Memory B cell (primary cell): ENCODE results near the gene PRDM11.

ENCODE experiments used
- ATAC-seq: fragments of 150-1000 bp; cut with Tn5 transposase; 2 replicates; pipeline ENCODE4 v1.10.0; 2021; ENCODE audit warnings: low read depth, mild to moderate bottlenecking, moderate library complexity
- DNase-seq, 2 donors: peaks; one replicate each; pipeline ENCODE4 v3.0.0; 2022; ENCODE audit warnings: low spot score in 2 of 2
- H3K27ac Mint-ChIP-seq: one replicate; pipeline ENCODE4 v1.8.0; 2022; ENCODE audit warnings: mild to moderate bottlenecking, moderate library complexity, mixed read lengths
- H3K27me3 Mint-ChIP-seq: one replicate; pipeline ENCODE4 v1.8.0; 2022; ENCODE audit warnings: mixed read lengths
- H3K36me3 Mint-ChIP-seq: one replicate; pipeline ENCODE4 v1.8.0; 2022; ENCODE audit warnings: mild to moderate bottlenecking, mixed read lengths
- H3K4me1 Mint-ChIP-seq: one replicate; pipeline ENCODE4 v1.8.0; 2022; ENCODE audit warnings: mixed read lengths
- H3K4me3 Mint-ChIP-seq: one replicate; pipeline ENCODE4 v1.8.0; 2022; ENCODE audit warnings: mild to moderate bottlenecking, moderate library complexity, mixed read lengths
- H3K9me3 Mint-ChIP-seq: one replicate; pipeline ENCODE4 v1.8.0; 2022; ENCODE audit warnings: mixed read lengths

PRDM11 gene

DNA sequence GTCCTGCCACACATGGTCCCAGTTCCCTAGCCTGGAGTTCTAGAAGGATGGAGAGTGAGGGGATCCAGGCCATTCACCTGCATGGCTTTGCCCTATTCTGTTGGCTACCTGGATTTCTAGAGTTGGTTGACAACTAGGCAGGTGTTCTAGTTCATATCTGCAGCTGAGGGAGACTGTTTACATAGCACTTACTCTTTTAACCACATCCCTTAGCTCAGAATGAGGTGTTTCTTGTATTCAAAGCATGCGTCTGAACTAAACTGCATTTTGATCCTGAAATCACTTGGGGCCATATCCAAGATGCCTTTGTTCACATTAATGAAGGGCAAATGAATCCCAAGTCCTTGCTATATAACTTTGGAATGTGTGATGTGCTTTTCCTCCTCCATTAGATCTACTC lies 78.8 kb downstream of the PRDM11 start:
- peaks cover 39% of the 10 kb centered on the region for H3K36me3 Mint-ChIP-seq

DNA sequence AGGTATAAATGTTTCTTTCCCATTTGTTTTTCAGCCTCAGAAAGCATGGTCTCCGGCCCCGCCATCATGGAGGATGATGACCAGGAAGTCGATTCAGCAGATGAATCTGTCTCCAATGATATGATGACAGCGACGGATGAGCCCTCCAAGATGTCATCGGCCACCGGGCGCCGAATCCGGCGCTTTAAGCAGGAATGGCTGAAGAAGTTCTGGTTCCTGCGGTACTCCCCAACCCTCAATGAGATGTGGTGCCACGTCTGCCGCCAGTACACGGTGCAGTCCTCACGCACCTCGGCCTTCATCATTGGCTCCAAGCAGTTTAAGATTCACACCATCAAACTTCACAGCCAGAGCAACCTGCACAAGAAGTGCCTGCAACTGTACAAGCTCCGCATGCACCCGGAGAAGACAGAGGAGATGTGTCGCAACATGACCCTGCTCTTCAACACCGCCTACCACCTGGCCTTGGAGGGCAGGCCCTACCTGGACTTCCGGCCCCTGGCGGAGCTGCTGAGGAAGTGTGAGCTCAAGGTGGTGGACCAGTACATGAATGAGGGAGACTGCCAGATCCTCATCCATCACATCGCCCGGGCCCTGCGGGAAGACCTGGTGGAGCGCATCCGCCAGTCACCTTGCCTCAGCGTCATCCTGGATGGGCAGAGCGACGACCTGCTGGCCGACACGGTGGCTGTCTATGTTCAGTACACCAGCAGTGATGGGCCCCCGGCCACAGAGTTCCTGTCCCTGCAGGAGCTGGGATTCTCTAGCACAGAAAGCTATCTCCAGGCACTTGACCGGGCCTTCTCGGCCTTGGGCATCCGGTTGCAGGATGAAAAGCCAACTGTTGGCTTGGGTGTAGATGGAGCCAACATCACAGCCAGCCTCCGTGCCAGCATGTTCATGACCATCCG lies 79.8 kb downstream of the PRDM11 start:
- peaks cover 32% of the 10 kb centered on the region for H3K36me3 Mint-ChIP-seq
- DNase-seq (no peak), ATAC-seq (no peak)
- no peaks in the 10 kb centered on the region for H3K27me3 Mint-ChIP-seq
- no peak overlapping the region for H3K27ac Mint-ChIP-seq
- no peaks in the 10 kb centered on the region for H3K4me1 Mint-ChIP-seq
- no peaks in the 10 kb centered on the region for H3K9me3 Mint-ChIP-seq
- H3K4me3 Mint-ChIP-seq = no peak overlapping the region

More for the DNA sequence above, 78.8 kb downstream of the PRDM11 start:
- Mint-ChIP-seq H3K27me3 (no peaks in the 10 kb centered on the region), H3K4me1 (no peaks in the 10 kb centered on the region), H3K27ac (no peak overlapping the region), H3K4me3 (no peak overlapping the region), H3K9me3 (no peaks in the 10 kb centered on the region)
- DNase-seq = no peak
- no peak for ATAC-seq

DNA sequence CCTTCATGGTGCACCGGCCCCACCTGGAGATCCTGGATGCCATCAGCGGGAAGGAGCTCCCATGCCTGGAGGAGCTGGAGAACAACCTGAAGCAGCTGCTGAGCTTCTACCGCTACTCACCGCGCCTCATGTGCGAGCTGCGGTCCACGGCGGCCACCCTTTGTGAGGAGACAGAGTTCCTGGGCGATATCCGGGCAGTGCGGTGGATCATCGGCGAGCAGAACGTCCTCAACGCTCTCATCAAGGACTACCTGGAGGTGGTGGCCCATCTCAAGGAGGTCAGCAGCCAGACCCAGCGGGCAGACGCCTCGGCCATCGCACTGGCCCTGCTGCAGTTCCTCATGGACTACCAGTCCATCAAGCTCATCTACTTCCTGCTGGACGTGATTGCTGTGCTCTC lies 80.5 kb downstream of the PRDM11 start:
- Mint-ChIP-seq H3K4me1 (no peaks in the 10 kb centered on the region), H3K9me3 (no peaks in the 10 kb centered on the region), H3K4me3 (no peak overlapping the region), H3K36me3 (peaks cover 29% of the 10 kb centered on the region), H3K27ac (no peak overlapping the region), H3K27me3 (no peaks in the 10 kb centered on the region)
- no peak for ATAC-seq
- no peak for DNase-seq

DNA sequence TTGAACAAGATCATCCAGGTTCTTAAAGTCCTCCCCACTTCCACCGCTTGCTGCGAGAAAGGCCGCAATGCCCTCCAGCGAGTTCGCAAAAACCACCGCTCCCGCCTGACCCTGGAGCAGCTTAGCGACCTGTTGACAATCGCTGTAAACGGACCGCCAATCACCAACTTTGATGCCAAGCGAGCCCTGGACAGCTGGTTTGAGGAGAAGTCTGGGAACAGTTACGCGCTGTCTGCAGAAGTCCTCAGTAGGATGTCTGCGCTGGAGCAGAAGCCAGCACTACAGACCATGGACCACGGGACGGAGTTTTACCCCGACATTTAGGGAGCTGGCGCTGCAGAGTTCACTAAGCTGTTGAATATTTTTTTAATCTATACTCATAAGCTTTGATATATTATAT lies 81.4 kb downstream of the PRDM11 start:
- DNase-seq (no peak), ATAC-seq (no peak)
- Mint-ChIP-seq H3K9me3 (no peaks in the 10 kb centered on the region), H3K27me3 (no peaks in the 10 kb centered on the region), H3K4me3 (no peak overlapping the region), H3K36me3 (peaks cover 29% of the 10 kb centered on the region), H3K27ac (no peak overlapping the region), H3K4me1 (no peaks in the 10 kb centered on the region)

DNA sequence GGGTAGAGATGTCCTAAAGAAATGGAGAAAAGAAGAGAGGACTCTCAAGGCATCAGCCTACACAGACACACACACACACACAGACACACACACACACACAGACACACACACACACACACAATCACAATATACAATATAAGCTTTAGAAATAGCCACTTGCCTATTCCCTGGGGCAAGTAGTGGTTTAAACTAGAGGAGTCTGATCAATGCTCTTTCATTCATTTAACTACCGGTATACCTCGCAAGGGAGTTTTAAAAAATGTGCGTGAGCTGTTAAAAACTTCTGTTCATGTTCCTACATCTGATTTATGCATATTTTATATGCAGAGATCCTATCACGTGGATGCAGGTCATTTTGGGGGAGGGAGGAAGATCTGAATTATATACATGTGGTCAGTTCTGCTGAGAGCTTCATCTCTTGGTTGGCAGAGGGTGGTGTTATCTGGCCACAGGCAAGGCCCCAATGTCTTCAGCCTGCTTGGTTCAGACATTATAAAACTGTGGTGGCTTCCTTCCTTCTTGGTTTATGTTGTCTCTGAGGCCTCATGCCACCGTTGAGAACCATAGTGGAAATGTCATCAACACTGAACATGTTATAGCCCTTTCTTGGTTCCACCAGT lies 83.1 kb downstream of the PRDM11 start:
- peaks cover 4% of the 10 kb centered on the region for H3K4me1 Mint-ChIP-seq
- H3K27ac Mint-ChIP-seq = no peak overlapping the region
- DNase-seq (no peak), ATAC-seq (no peak)
- no peaks in the 10 kb centered on the region for H3K9me3 Mint-ChIP-seq
- H3K4me3 Mint-ChIP-seq = no peak overlapping the region
- H3K36me3 Mint-ChIP-seq = peaks cover 24% of the 10 kb centered on the region
- peaks cover 1% of the 10 kb centered on the region for H3K27me3 Mint-ChIP-seq

DNA sequence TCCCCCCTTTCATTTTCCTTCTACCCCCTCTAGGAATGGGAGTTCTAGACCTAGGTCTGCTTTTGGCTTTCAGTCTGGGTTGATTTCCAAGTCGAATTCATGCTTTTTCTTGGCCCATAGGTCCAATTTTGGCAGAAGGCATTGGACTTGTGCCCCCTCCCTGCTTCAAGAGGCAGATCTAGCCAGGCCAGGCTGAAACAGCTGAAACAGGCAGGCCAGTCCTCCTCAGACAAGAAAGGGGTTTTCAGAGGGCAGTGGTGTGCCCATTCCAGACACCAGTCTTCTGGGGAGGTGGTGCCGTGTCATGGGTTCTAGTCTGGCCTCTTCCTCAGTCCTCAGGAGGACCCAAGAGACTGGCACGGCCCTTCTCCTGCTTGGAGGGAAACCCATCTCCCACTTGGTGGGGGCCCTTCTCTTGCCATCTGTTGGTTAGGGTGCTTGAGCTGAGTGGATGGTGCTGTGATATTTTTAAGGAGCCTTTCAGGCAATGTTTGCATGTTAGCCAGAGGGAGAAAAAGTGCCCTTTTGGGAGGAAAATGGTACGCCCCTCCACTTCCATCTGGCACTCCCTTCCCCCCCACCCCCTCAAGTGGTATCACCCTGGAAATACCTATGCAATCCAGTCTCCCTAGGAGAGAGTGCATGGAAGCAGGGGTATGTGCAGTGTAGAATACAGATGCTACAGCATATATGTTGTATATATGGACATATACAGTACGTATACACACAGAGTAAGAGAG lies 86.1 kb downstream of the PRDM11 start:
- ATAC-seq (no peak), DNase-seq (no peak)
- H3K4me3 Mint-ChIP-seq = no peak overlapping the region
- peaks cover 13% of the 10 kb centered on the region for H3K27me3 Mint-ChIP-seq
- H3K27ac Mint-ChIP-seq = no peak overlapping the region
- H3K4me1 Mint-ChIP-seq = peaks cover 4% of the 10 kb centered on the region
- H3K36me3 Mint-ChIP-seq = no peaks in the 10 kb centered on the region
- no peaks in the 10 kb centered on the region for H3K9me3 Mint-ChIP-seq

DNA sequence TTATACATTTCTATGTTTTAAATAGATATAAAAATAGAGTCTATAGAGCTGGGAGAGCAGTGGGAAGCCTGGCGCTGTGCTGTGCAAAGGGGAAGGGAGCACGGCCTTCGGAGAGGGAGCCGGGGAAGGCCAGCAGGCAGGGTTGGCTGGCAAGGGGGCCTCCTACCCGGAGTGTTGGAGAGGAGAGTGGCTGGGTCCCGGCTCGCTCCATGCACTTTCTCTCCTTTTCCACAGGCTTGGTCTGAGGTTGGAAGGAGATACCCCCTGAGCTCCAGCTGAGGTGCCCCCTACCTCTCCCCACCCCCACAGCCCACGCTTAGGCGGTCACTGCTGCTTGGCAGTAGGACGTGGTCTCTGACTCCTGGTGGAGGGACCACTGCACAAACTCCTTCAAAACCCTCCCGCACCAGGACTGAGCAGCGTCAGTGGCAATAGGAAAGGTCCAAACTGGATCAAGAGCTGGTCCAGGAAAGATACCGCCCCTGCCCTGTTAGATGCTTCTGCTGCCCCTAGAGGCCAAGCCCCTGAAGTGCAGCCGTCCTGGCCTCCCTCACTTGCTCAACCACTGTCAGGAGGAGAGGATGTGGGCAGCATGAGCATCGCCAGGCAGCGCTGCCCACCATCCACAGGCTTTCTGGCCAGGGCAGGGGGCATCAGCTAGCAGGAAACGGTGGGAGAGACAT lies 86.8 kb downstream of the PRDM11 start:
- Mint-ChIP-seq H3K27ac (no peak overlapping the region), H3K9me3 (peaks cover 1% of the 10 kb centered on the region), H3K4me1 (peaks cover 4% of the 10 kb centered on the region), H3K36me3 (no peaks in the 10 kb centered on the region), H3K4me3 (no peak overlapping the region), H3K27me3 (peaks cover 16% of the 10 kb centered on the region)
- DNase-seq = peak; percentile 39 to 66
- peak; percentile 62 for ATAC-seq

DNA sequence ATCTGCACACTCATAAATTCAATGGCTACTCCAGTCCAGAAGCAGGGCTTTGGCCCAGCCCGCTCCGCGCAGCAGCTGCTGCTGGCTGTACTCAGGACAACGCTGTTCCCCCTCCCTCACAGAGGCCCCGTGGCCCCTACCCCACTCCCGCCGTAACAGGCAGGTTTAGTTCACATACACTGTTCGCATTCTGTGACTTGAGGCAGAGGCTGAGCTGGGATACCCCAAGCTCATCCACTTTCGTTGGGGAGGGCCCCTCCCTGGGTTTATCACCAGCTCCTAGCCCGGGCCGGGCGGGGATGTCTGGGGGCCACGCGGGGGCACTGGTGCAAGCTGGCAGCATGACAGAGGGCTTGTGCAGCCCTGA lies 87.3 kb downstream of the PRDM11 start:
- H3K27ac Mint-ChIP-seq = no peak overlapping the region
- peaks cover 1% of the 10 kb centered on the region for H3K9me3 Mint-ChIP-seq
- peaks cover 4% of the 10 kb centered on the region for H3K4me1 Mint-ChIP-seq
- ATAC-seq = no peak
- peaks cover 17% of the 10 kb centered on the region for H3K27me3 Mint-ChIP-seq
- H3K4me3 Mint-ChIP-seq = no peak overlapping the region
- H3K36me3 Mint-ChIP-seq = no peaks in the 10 kb centered on the region
- no peak for DNase-seq

DNA sequence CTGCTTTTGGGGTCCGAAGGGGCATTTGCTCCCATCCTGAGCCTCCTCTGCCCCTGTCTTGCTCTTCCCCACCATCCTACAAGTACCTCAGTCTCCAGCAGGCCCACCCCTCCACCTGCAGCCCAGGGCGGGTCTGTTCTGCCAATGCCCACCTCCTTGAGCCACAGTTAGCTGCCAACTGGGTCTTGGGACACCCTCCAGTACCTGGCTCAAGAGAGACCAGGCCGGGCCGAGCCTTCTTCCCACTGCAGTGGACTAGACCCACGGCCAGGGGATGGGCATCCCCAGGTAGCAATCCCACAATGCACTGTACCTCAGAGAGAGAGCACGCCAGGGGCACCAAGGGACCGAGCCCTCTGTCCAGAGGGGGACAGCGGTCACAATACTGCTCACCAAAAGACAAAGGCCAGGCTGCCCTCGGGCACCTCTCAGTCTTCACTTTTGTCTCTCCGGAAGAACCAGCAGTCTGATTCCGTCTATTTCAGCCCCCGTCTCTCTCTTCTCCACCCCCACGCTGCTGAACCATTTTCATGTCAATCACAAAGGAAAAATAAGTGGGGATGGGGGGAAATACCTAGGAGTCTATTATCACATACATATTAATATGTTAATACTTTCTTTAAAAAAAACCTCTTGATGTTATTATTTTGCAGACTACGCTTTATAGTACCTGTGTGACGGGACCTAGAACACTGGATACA lies 88.0 kb downstream of the PRDM11 start:
- no peaks in the 10 kb centered on the region for H3K36me3 Mint-ChIP-seq
- H3K4me1 Mint-ChIP-seq = peaks cover 4% of the 10 kb centered on the region
- peaks cover 20% of the 10 kb centered on the region for H3K27me3 Mint-ChIP-seq
- no peak overlapping the region for H3K27ac Mint-ChIP-seq
- H3K9me3 Mint-ChIP-seq = peaks cover 1% of the 10 kb centered on the region
- ATAC-seq (no peak), DNase-seq (no peak)
- H3K4me3 Mint-ChIP-seq = no peak overlapping the region

DNA sequence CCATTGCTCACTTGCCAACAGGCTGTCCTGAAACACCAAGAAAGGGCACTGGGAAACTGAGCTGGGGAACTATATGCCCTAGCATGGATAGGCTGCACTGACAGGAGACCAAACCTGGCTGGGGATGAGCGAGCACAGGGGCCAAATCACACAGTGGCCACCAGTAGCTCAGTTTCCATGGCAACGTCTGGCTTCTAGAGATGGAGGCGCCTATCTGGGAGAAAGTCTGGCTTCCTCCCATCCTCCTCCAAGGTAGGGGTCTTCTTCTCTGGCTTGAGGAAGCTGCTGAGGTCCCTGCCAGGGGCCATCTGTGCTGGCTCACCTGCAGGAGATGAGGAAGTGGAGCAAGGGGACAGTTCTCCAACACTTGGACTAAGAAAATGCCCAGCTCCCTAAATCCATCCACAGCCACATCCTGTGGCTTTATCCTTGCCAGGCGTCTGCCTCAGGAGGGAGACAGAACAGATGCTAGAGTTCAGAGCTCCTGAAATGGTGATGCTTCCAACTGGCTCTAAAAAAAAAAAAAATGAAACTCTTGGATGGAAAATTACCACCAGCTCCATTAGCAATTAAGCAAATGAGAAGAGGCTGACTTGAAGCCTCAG lies 91.4 kb downstream of the PRDM11 start:
- no peak for ATAC-seq
- H3K4me3 Mint-ChIP-seq = no peak overlapping the region
- H3K36me3 Mint-ChIP-seq = no peaks in the 10 kb centered on the region
- peaks cover 4% of the 10 kb centered on the region for H3K9me3 Mint-ChIP-seq
- DNase-seq = no peak
- H3K27ac Mint-ChIP-seq = no peak overlapping the region
- peaks cover 22% of the 10 kb centered on the region for H3K27me3 Mint-ChIP-seq
- peaks cover 4% of the 10 kb centered on the region for H3K4me1 Mint-ChIP-seq

DNA sequence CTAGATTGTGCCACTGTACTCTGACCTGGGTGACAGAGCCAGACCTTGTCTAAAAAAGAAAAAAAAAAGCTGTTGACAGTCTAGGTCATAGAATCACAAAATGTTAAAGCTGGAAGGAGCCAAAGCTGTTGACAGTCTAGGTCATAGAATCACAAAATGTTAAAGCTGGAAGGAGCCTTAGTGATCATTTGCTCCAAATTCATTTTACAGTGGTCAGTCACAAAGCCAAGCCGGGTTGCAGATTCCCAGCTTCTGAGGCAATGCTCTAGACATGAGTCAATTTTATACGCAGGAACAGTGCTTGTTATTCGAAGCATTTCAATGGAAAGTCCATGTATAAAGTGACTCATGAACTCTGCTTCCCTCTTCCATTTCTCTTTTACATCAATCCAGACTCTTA lies 92.3 kb downstream of the PRDM11 start:
- peaks cover 23% of the 10 kb centered on the region for H3K27me3 Mint-ChIP-seq
- ATAC-seq (no peak), DNase-seq (no peak)
- no peak overlapping the region for H3K4me3 Mint-ChIP-seq
- H3K36me3 Mint-ChIP-seq = no peaks in the 10 kb centered on the region
- no peaks in the 10 kb centered on the region for H3K4me1 Mint-ChIP-seq
- H3K27ac Mint-ChIP-seq = no peak overlapping the region
- peaks cover 4% of the 10 kb centered on the region for H3K9me3 Mint-ChIP-seq

DNA sequence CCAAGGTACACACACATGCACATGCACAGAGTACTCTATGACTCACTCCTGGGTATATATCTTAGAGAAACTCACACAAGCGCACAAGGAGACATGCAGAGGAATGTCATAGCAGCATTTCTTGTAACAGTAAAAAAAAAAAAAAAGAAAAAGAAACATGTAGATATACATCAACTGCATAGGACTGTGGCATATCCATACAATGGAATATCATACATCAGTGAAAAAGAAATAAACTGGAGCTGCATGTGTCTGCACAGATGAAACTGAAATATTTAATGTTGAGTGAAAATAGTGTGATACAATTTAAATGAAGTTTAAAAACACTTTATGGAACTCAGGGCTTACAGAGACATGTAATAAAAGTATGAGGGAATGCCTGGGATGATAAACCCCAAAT lies 93.3 kb downstream of the PRDM11 start:
- no peaks in the 10 kb centered on the region for H3K36me3 Mint-ChIP-seq
- peaks cover 23% of the 10 kb centered on the region for H3K27me3 Mint-ChIP-seq
- H3K9me3 Mint-ChIP-seq = peaks cover 4% of the 10 kb centered on the region
- ATAC-seq (no peak), DNase-seq (no peak)
- H3K27ac Mint-ChIP-seq = no peak overlapping the region
- H3K4me3 Mint-ChIP-seq = no peak overlapping the region
- no peaks in the 10 kb centered on the region for H3K4me1 Mint-ChIP-seq

DNA sequence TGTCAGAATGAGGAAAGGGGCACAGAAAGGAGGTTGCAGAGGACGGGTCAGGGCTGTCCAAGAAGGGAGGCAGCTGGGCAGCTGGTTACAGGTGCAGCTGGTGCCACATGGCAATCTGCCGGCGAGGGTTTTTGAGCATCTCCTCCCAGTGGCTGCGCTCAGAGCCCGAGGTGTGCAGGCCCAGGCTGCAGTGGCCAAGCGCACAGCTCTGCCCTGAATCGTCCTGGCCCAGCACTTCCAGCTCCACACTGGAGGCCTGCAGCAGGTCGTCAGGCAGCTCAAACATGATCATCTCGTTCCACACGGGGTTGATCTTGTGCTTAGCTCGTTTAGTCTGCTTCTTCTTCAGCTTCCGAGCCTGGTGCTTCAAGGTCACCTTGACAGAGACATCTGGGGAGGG lies 97.5 kb downstream of the PRDM11 start:
- DNase-seq (no peak), ATAC-seq (no peak)
- Mint-ChIP-seq H3K4me3 (no peak overlapping the region), H3K27me3 (peaks cover 15% of the 10 kb centered on the region), H3K4me1 (no peaks in the 10 kb centered on the region), H3K27ac (no peak overlapping the region), H3K9me3 (peaks cover 2% of the 10 kb centered on the region), H3K36me3 (no peaks in the 10 kb centered on the region)
